ENCODE measurements around the gene CNTNAP2. TPM values are rescaled to one million over a fixed set of nuclear protein-coding genes. Genes with fewer than 3 reads are reported as not detected.

The CNTNAP2 gene
- total and polyA plus RNA-seq, 2 of the 4 experiments (the other 2 are of a cell fraction), result not detected

- TF ChIP-seq RCOR1 (IDR thresholded peaks at IDR 0.05; ENCODE audit: insufficient replicate concordance, low read length) (no peak), MAFK (IDR thresholded peaks at IDR 0.05; ENCODE audit: low read depth, low read length) (no peak), MAZ (IDR thresholded peaks at IDR 0.05; ENCODE audit: borderline replicate concordance, low read depth, low read length) (no peak), RAD21 (IDR thresholded peaks at IDR 0.05; ENCODE audit: low read length) (no peak), FOS (IDR thresholded peaks at IDR 0.05; ENCODE audit: low read depth, low read length) (no peak), RFX5 (IDR thresholded peaks at IDR 0.05; ENCODE audit: low read depth, low read length) (no peak), CTCF (conservative IDR thresholded peaks at IDR 0.05; ENCODE audit: low read depth, low read length) (no peak), CHD1 (IDR thresholded peaks at IDR 0.05; ENCODE audit: low read depth, low read length) (no peak), MXI1 (IDR thresholded peaks at IDR 0.05; ENCODE audit: borderline replicate concordance, low read depth, low read length) (no peak), ELK1 (IDR thresholded peaks at IDR 0.05; ENCODE audit: borderline replicate concordance, low read depth, low read length) (no peak), USF2 (IDR thresholded peaks at IDR 0.05; ENCODE audit: low read depth, low read length) (no peak), BHLHE40 (IDR thresholded peaks at IDR 0.05; ENCODE audit: low read depth, low read length) (no peak), POLR2A (IDR thresholded peaks at IDR 0.05; ENCODE audit: low read depth, low read length) (no peak), NFE2L2 (IDR thresholded peaks at IDR 0.05; ENCODE audit: low read depth, low read length) (no peak), SMC3 (IDR thresholded peaks at IDR 0.05; ENCODE audit: low read depth, low read length) (no peak), CEBPB (IDR thresholded peaks at IDR 0.05; ENCODE audit: low read depth, low read length) (no peak)
- POLR2A ChIA-PET (ENCODE audit: unreplicated experiment), result no interaction called here
- no peak overlapping the region for H3K18ac ChIP-seq (ENCODE audit: low read depth, low read length)
- no peaks in the 10 kb centered on the region for H3K36me3 ChIP-seq (ENCODE audit: control insufficient read depth, insufficient read depth, low read length)
- no peaks in the 10 kb centered on the region for H4K20me1 ChIP-seq (ENCODE audit: insufficient read depth, low read length)
- H4K91ac ChIP-seq (ENCODE audit: insufficient read depth, low read depth, low read length), result no peak overlapping the region
- H3K4ac ChIP-seq (ENCODE audit: low read depth, low read length), result no peak overlapping the region
- no peak overlapping the region for H3K9ac ChIP-seq (ENCODE audit: low read depth, low read length)
- no peak overlapping the region for H2AK5ac ChIP-seq (ENCODE audit: low read depth, low read length)
- dilution Hi-C loops (cut with HindIII; ENCODE audit: low sequenced_read_pairs, unreplicated experiment), result no loop called here
- in situ Hi-C loops (cut with MboI; ENCODE audit: low sequenced_read_pairs), result no loop called here
- H3K79me1 ChIP-seq (ENCODE audit: low read depth in 1 of 2, low read length in 2 of 2), result no peaks in the 10 kb centered on the region
- DNase-seq (no peak), ATAC-seq (ENCODE audit: low read depth) (no peak)
- no peak overlapping the region for H2BK20ac ChIP-seq (ENCODE audit: low read depth, low read length)
- 61% methylated on average over 3 of the region's 9 CpGs; no CpG with 5 or more reads in 1 of the 2 experiments for WGBS, 2 experiments (ENCODE audit: extremely low coverage in 2 of 2, insufficient read length in 1 of 2)
- H2BK120ac ChIP-seq (ENCODE audit: low read depth, low read length), result no peak overlapping the region
- H4K8ac ChIP-seq (ENCODE audit: low read depth in 2 of 2, low read length in 2 of 2), result no peak overlapping the region
- no peaks in the 10 kb centered on the region for H3K27me3 ChIP-seq (ENCODE audit: control insufficient read depth, insufficient read depth, low read length)
- no peak overlapping the region for H3K4me3 ChIP-seq (ENCODE audit: insufficient read depth, low read depth, low read length)
- no peak overlapping the region for H4K5ac ChIP-seq (ENCODE audit: low read depth, low read length)
- CTCF ChIA-PET, result no interaction called here
- H2BK15ac ChIP-seq (ENCODE audit: low read depth, low read length), result no peak overlapping the region
- no peaks in the 10 kb centered on the region for H3K4me1 ChIP-seq (ENCODE audit: control insufficient read depth, insufficient read depth, low read length)
- H2AFZ ChIP-seq (replicated peaks; ENCODE audit: low read length, poor library complexity), result no peak overlapping the region
- H3K4me2 ChIP-seq (ENCODE audit: low read depth, low read length), result no peak overlapping the region
- no peak overlapping the region for H2BK5ac ChIP-seq (ENCODE audit: low read depth, low read length, poor library complexity, severe bottlenecking)
- no peak overlapping the region for H3K14ac ChIP-seq (replicated peaks; ENCODE audit: low read depth, low read length)
- no peak overlapping the region for H3K23ac ChIP-seq (ENCODE audit: low read depth, low read length)
- intact Hi-C loops (cut with micrococcal nuclease), result no loop called here
- no peak overlapping the region for H3K27ac ChIP-seq (ENCODE audit: insufficient read depth, low read length)
- no peak overlapping the region for H3K56ac ChIP-seq (ENCODE audit: extremely low read depth, insufficient read depth, low read length)
- H3K9me1 ChIP-seq (ENCODE audit: insufficient read depth, low read length), result no peaks in the 10 kb centered on the region
- BruUV-seq (replicated peaks), result no TSS peak
- peaks cover 5% of the 10 kb centered on the region for H3K9me3 ChIP-seq (ENCODE audit: control insufficient read depth, insufficient read depth, low read length)
- H2AK9ac ChIP-seq (replicated peaks; ENCODE audit: low read depth, low read length, poor library complexity), result no peak overlapping the region
Observed at GRCh38 chr7:146216396-146217041, 99.9 kb downstream of the CNTNAP2 start.
